H1 (cell line): ENCODE results near the gene CUL4A. TPM values are rescaled to one million over a fixed set of nuclear protein-coding genes. Genes with fewer than 3 reads are reported as not detected.

Experiments
- CTCF ChIA-PET: fragments of 300-600 bp; sonication (Branson Sonifier 250); formaldehyde crosslinking; loops from one replicate; lab custom pipeline; 2021; ENCODE audit not compliant: partially characterized antibody; lab: Charles Lee
- POLR2A ChIA-PET: fragments of 300-600 bp; sonication (Branson Sonifier 250); formaldehyde crosslinking; loops from one replicate; lab custom pipeline; 2021; ENCODE audit warnings: inconsistent platforms; ENCODE audit not compliant: partially characterized antibody; lab: Charles Lee
- DNase-seq, 2 experiments: peaks; one replicate each; pipeline versions ENCODE4 v3.0.0 to v3.0.0-alpha.2; 2010 to 2022; ENCODE audit warnings: low spot score in 2 of 2, low read depth in 1 of 2, mixed read lengths in 1 of 2
- FAIRE-seq: peaks from 2 replicates; lab custom pipeline; 2011; peaks lifted over from hg19 to GRCh38; lab: Jason Lieb, UNC
- H2AFZ ChIP-seq: 2 replicates; pipeline ENCODE4 v1.8.1; 2012; ENCODE audit warnings: low read length, inconsistent platforms
- H2AK5ac ChIP-seq: 2 replicates; pipeline ENCODE4 v1.6.1; 2013; ENCODE audit warnings: low read depth, low read length
- H2BK120ac ChIP-seq: replicated peaks from 2 replicates; pipeline ENCODE3; 2013; ENCODE audit warnings: low read depth, low read length, inconsistent platforms
- H2BK12ac ChIP-seq: 2 replicates; pipeline ENCODE4 v1.6.1; 2013; ENCODE audit warnings: low read depth, low read length
- H2BK15ac ChIP-seq: 2 replicates; pipeline ENCODE4 v1.6.1; 2013; ENCODE audit warnings: low read length
- H2BK20ac ChIP-seq: 2 replicates; pipeline ENCODE4 v1.6.1; 2013; ENCODE audit warnings: low read length
- H2BK5ac ChIP-seq: 2 replicates; pipeline ENCODE4 v1.6.1; 2013; ENCODE audit warnings: low read depth, low read length
- H3K14ac ChIP-seq: 2 replicates; pipeline ENCODE4 v1.6.1; 2013; ENCODE audit warnings: inconsistent platforms; ENCODE audit not compliant: insufficient read length
- H3K18ac ChIP-seq: 2 replicates; pipeline ENCODE4 v1.6.1; 2013; ENCODE audit warnings: low read length; ENCODE audit errors: extremely low read depth
- H3K23ac ChIP-seq: 2 replicates; pipeline ENCODE4 v1.6.1; 2013; ENCODE audit warnings: inconsistent platforms; ENCODE audit not compliant: insufficient read length
- H3K23me2 ChIP-seq: 2 replicates; pipeline ENCODE4 v1.6.1; 2013; ENCODE audit warnings: low read depth, low read length
- H3K27ac ChIP-seq: 2 replicates; pipeline ENCODE4 v1.6.1; 2011; ENCODE audit warnings: low read depth, low read length, inconsistent platforms
- H3K27me3 ChIP-seq, 4 experiments: replicated peaks in 1 of 4; 1 replicate in 1 of 4; 2 replicates in 3 of 4; pipeline versions ENCODE4 v1.6.1 to v1.8.1; 2011 to 2013; ENCODE audit warnings: low read length in 3 of 4, mild to moderate bottlenecking in 3 of 4, inconsistent platforms in 2 of 4, mixed read lengths in 2 of 4, moderate library complexity in 1 of 4; ENCODE audit not compliant: control insufficient read depth in 3 of 4, insufficient read depth in 3 of 4; ENCODE audit errors: extremely low read depth in 1 of 4
- H3K36me3 ChIP-seq, 4 experiments: 2 replicates each; pipeline versions ENCODE4 v1.6.1 to v1.8.1; 2011 to 2013; ENCODE audit warnings: mild to moderate bottlenecking in 4 of 4, low read length in 3 of 4, moderate library complexity in 2 of 4, control low read depth in 1 of 4, inconsistent platforms in 1 of 4; ENCODE audit not compliant: insufficient read depth in 4 of 4, control insufficient read depth in 2 of 4
- H3K4ac ChIP-seq: replicated peaks from 2 replicates; pipeline ENCODE3; 2013; ENCODE audit warnings: low read length, low read depth, mixed read lengths, inconsistent platforms; ENCODE audit not compliant: insufficient read length
- H3K4me1 ChIP-seq, 4 experiments: replicated peaks in 1 of 4; 1 replicate in 1 of 4; 2 replicates in 3 of 4; pipeline versions ENCODE4 v1.6.1 to v1.8.1; 2011 to 2013; ENCODE audit warnings: low read length in 3 of 4, inconsistent platforms in 2 of 4, mixed read lengths in 1 of 4; ENCODE audit not compliant: insufficient read depth in 4 of 4, control insufficient read depth in 3 of 4
- H3K4me2 ChIP-seq, 2 experiments: 2 replicates each; pipeline versions ENCODE4 v1.6.1 to v1.8.1; 2011 to 2013; ENCODE audit warnings: low read depth in 2 of 2, low read length in 2 of 2, control low read depth in 1 of 2, inconsistent platforms in 1 of 2, mild to moderate bottlenecking in 1 of 2; ENCODE audit not compliant: insufficient read depth in 1 of 2
- H3K4me3 ChIP-seq, 4 experiments: fragments of 200-600, 300-600 bp in 1 of 4; sonication (generic), shearing (Covaris generic), sonication (Bioruptor Twin) in 1 of 4; 2 replicates each; pipeline versions ENCODE4 v1.5.1 to v1.8.1; 2011 to 2016; ENCODE audit warnings: low read length in 4 of 4, low read depth in 3 of 4, control low read depth in 2 of 4, inconsistent platforms in 2 of 4, mild to moderate bottlenecking in 2 of 4, mixed read lengths in 1 of 4, moderate library complexity in 1 of 4; ENCODE audit not compliant: insufficient read depth in 2 of 4; ENCODE audit errors: extremely low read depth in 1 of 4
- H3K56ac ChIP-seq: replicated peaks from 2 replicates; pipeline ENCODE3; 2013; ENCODE audit warnings: low read depth, mild to moderate bottlenecking, mixed read lengths, low read length, inconsistent platforms; ENCODE audit not compliant: insufficient read length
- H3K79me1 ChIP-seq: 2 replicates; pipeline ENCODE4 v1.6.1; 2013; ENCODE audit warnings: low read depth, low read length, control low read depth
- H3K79me2 ChIP-seq, 2 experiments: 2 replicates each; pipeline versions ENCODE4 v1.6.1 to v1.8.1; 2012 to 2013; ENCODE audit warnings: low read length in 2 of 2, mild to moderate bottlenecking in 2 of 2, inconsistent platforms in 1 of 2; ENCODE audit not compliant: insufficient read depth in 2 of 2, control insufficient read depth in 1 of 2
- H3K9ac ChIP-seq, 4 experiments: replicated peaks in 1 of 4; 1 replicate in 1 of 4; 2 replicates in 3 of 4; pipeline versions ENCODE4 v1.6.1 to v1.8.1; 2011 to 2013; ENCODE audit warnings: low read depth in 3 of 4, low read length in 3 of 4, control low read depth in 2 of 4, mild to moderate bottlenecking in 2 of 4, moderate library complexity in 2 of 4, inconsistent platforms in 1 of 4; ENCODE audit errors: extremely low read depth in 1 of 4
- H3K9me3 ChIP-seq, 2 experiments: 2 replicates each; pipeline versions ENCODE4 v1.6.1 to v1.8.1; 2012 to 2013; ENCODE audit warnings: mild to moderate bottlenecking in 2 of 2, moderate library complexity in 2 of 2, control low read depth in 1 of 2, inconsistent platforms in 1 of 2, low read depth in 1 of 2, low read length in 1 of 2, mixed read lengths in 1 of 2; ENCODE audit not compliant: insufficient read depth in 2 of 2
- H4K20me1 ChIP-seq, 2 experiments: replicated peaks in 1 of 2; 2 replicates each; pipeline versions ENCODE3 to v1.8.1; 2011 to 2013; ENCODE audit warnings: inconsistent platforms in 2 of 2, low read length in 2 of 2, mild to moderate bottlenecking in 1 of 2; ENCODE audit not compliant: insufficient read depth in 2 of 2, control insufficient read depth in 1 of 2
- H4K5ac ChIP-seq: 2 replicates; pipeline ENCODE4 v1.6.1; 2013; ENCODE audit warnings: low read length, low read depth, mixed read lengths, inconsistent platforms; ENCODE audit not compliant: insufficient read length
- H4K8ac ChIP-seq: 2 replicates; pipeline ENCODE4 v1.8.0; 2013; ENCODE audit warnings: mild to moderate bottlenecking, moderate library complexity, low read length, inconsistent platforms; ENCODE audit not compliant: insufficient read depth; ENCODE audit errors: extremely low read depth
- H4K91ac ChIP-seq: replicated peaks from 2 replicates; pipeline ENCODE3; 2013; ENCODE audit warnings: low read length, mixed read lengths, inconsistent platforms; ENCODE audit not compliant: insufficient read length
- CBX5 ChIP-seq: fragments of 300-800, 300-1000 bp; sonication (generic); IDR thresholded peaks from 2 replicates; pipeline ENCODE4 v1.7.1; 2016; ENCODE audit warnings: antibody characterized with exemption, low read length, low read depth
- CHD1 ChIP-seq: IDR thresholded peaks from 2 replicates; pipeline ENCODE4 v1.6.1; 2012; ENCODE audit warnings: low read depth, low read length, improper control_type of control experiment
- EP300 ChIP-seq, 2 experiments: IDR thresholded peaks; 1 replicate in 1 of 2; 2 replicates in 1 of 2; pipeline ENCODE4 v1.6.1; 2011 to 2012; ENCODE audit warnings: low read depth in 2 of 2, low read length in 2 of 2, mild to moderate bottlenecking in 2 of 2, borderline replicate concordance in 1 of 2, inconsistent platforms in 1 of 2, moderate library complexity in 1 of 2
- HDAC2 ChIP-seq, 2 experiments: fragments of 300-600 bp in 1 of 2; sonication (generic) in 1 of 2; IDR thresholded peaks; 2 replicates each; pipeline ENCODE4 v1.6.1; 2011 to 2012; ENCODE audit warnings: low read depth in 2 of 2, low read length in 2 of 2, mild to moderate bottlenecking in 2 of 2, moderate library complexity in 2 of 2, borderline replicate concordance in 1 of 2, inconsistent platforms in 1 of 2
- POLR2A ChIP-seq, 2 experiments: IDR thresholded peaks; 1 replicate in 1 of 2; 2 replicates in 1 of 2; pipeline ENCODE4 v1.6.1; 2011; ENCODE audit warnings: low read depth in 2 of 2, low read length in 2 of 2, mild to moderate bottlenecking in 2 of 2; ENCODE audit errors: control extremely low read depth in 1 of 2
- POU5F1 ChIP-seq: IDR thresholded peaks from 2 replicates; pipeline ENCODE4 v1.6.1; 2011; ENCODE audit warnings: low read depth, mild to moderate bottlenecking, low read length, moderate library complexity
- SUZ12 ChIP-seq: fragments of 200-600 bp; sonication (generic); IDR thresholded peaks from 2 replicates; pipeline ENCODE4 v1.6.1; 2012; ENCODE audit warnings: mild to moderate bottlenecking, inconsistent platforms, low read length, moderate library complexity, mixed read lengths
- WGBS, 2 experiments: shearing (Covaris generic) in 1 of 2; methylation state at CpG; one replicate each; pipeline versions ENCODE4 v1.1.6 to v1.1.7; 2013 to 2015; ENCODE audit warnings: low lambda C conversion rate in 2 of 2, mixed read lengths in 2 of 2, inconsistent platforms in 1 of 2, low coverage in 1 of 2, missing lambda C conversion rate in 1 of 2; ENCODE audit not compliant: insufficient replicate concordance in 2 of 2, insufficient coverage in 1 of 2, insufficient read length in 1 of 2; ENCODE audit errors: extremely low coverage in 1 of 2, missing lambda C conversion rate in 1 of 2; 5-methylcytosine and 5-hydroxymethylcytosine counted together
- polyA plus RNA-seq, 7 experiments: library from polyadenylated mRNA; depleted of rRNA in 3 of 7; stranded (reverse) in 5 of 7; unstranded in 2 of 7; fragments of >200 nt in 5 of 7; fragments of 200-250 nt in 2 of 7; gene quantifications; 1 replicate in 5 of 7; 2 replicates in 1 of 7; 4 replicates in 1 of 7; pipeline versions ENCODE4 v1.2.1 to v1.2.3, GENCODE V29; 2011 to 2013; ENCODE audit warnings: missing spikeins in 2 of 7, mixed read lengths in 2 of 7
- total RNA-seq: library from RNA; stranded (reverse); fragmentation: NEBNext Ultra II Directional; extraction: Animal tissue kit (Norgen Biotek cat#: 25700); gene quantifications from 2 replicates; pipeline ENCODE4 v1.2.1, GENCODE V29; 2021

Gene CUL4A
- total and polyA plus RNA-seq, 2 of the 8 experiments (the other 6 are each of a cell fraction or from before 2014, with no cell fraction given), result 54.7 to 101 TPM

DNA sequence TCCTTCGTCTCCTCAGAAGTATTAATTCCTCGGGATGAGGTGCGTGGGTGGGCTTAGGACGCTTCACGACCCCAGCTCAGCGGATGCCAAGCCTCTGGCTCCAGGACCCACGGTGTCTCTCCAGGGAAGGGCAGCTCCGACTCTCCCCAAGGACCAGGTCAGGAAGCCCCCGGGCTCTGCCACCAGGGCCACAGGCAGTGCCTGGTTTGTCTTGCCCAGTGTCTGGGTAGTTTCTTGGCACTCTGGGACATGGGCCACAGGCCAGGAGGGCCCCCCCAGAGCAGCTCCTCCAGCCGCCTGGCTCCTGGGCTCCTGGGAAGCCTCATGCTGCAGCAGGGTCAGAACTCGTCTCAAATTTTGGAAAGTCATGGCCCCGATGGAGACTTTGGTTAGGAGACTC lies 48.4 kb upstream of the CUL4A start:
- Histone ChIP-seq H3K4ac (no peak overlapping the region), H2BK15ac (no peak overlapping the region), H3K9ac (no peak overlapping the region), H3K79me1 (no peaks in the 10 kb centered on the region), H2BK20ac (no peak overlapping the region), H4K20me1 (no peaks in the 10 kb centered on the region), H3K27me3 (no peaks in the 10 kb centered on the region; a peak in 1 of 7 replicates), H3K56ac (no peak overlapping the region), H3K18ac (no peak overlapping the region), H3K9me3 (no peaks in the 10 kb centered on the region), H3K23me2 (no peaks in the 10 kb centered on the region; the same call in 1 of the 2 replicates), H4K91ac (no peak overlapping the region), H2AFZ (no peak overlapping the region), H2BK120ac (no peak overlapping the region), H3K79me2 (no peaks in the 10 kb centered on the region), H3K4me2 (no peak overlapping the region), H3K14ac (no peak overlapping the region), H3K27ac (no peak overlapping the region), H4K8ac (no peak overlapping the region), H2AK5ac (no peak overlapping the region), H3K4me3 (no peak overlapping the region), H3K4me1 (peaks cover 0 to 22% (median 14%) of the 10 kb centered on the region in 4 experiments; a peak in 6 of 7 replicates), H2BK5ac (no peak overlapping the region), H3K23ac (no peak overlapping the region), H3K36me3 (no peaks in the 10 kb centered on the region), H4K5ac (no peak overlapping the region), H2BK12ac (no peak overlapping the region)
- FAIRE-seq (no peak), DNase-seq (no peak)
- ChIA-PET CTCF (no interaction called here), POLR2A (interaction anchor here (1.0 to 1.2 kb wide), 5 partner anchors 14 to 51 kb away, joined by 3 to 7 read pairs (median 3); no protein-coding TSS in a partner anchor)
- 92% methylated on average over 12 of the region's 12 CpGs; no CpG with 5 or more reads in 1 of the 2 experiments for WGBS, 2 experiments
- no peak for TF ChIP-seq POLR2A (IDR thresholded peaks at IDR 0.05; ENCODE audit: control extremely low read depth in 1 of 2, low read depth in 2 of 2, low read length in 2 of 2)
- TF ChIP-seq CBX5, result no peak
- TF ChIP-seq HDAC2 (IDR thresholded peaks at IDR 0.05; ENCODE audit: borderline replicate concordance in 1 of 2, low read depth in 2 of 2, low read length in 2 of 2), result no peak
- no peak for TF ChIP-seq SUZ12
- TF ChIP-seq CHD1, result no peak
- TF ChIP-seq EP300 (IDR thresholded peaks at IDR 0.05; ENCODE audit: borderline replicate concordance in 1 of 2, low read depth in 2 of 2, low read length in 2 of 2), result no peak
- no peak for TF ChIP-seq POU5F1
